GM12891 (cell line): ENCODE data around the gene KCTD18.

ENCODE experiments used
- PAX5 ChIP-seq: IDR thresholded peaks from 2 replicates; pipeline ENCODE4 v1.6.1; 2011; ENCODE audit warnings: low read length, moderate library complexity, mild to moderate bottlenecking; ENCODE audit not compliant: insufficient read depth, severe bottlenecking
- POLR2A ChIP-seq: IDR thresholded peaks from 2 replicates; pipeline ENCODE4 v1.6.1; 2011; ENCODE audit warnings: low read depth, low read length, control low read depth
- POLR2AphosphoS5 ChIP-seq: IDR thresholded peaks from 2 replicates; pipeline ENCODE4 v1.6.1; 2011; ENCODE audit warnings: low read depth, low read length, control low read depth
- POU2F2 ChIP-seq: IDR thresholded peaks from 2 replicates; pipeline ENCODE4 v1.6.1; 2011; ENCODE audit warnings: low read depth, mild to moderate bottlenecking, control low read depth, low read length, moderate library complexity
- SPI1 ChIP-seq: IDR thresholded peaks from 2 replicates; pipeline ENCODE4 v1.6.1; 2011; ENCODE audit warnings: low read depth, low read length, control low read depth
- TAF1 ChIP-seq: IDR thresholded peaks from 2 replicates; pipeline ENCODE4 v1.6.1; 2011; ENCODE audit warnings: low read depth, low read length, control low read depth

DNA sequence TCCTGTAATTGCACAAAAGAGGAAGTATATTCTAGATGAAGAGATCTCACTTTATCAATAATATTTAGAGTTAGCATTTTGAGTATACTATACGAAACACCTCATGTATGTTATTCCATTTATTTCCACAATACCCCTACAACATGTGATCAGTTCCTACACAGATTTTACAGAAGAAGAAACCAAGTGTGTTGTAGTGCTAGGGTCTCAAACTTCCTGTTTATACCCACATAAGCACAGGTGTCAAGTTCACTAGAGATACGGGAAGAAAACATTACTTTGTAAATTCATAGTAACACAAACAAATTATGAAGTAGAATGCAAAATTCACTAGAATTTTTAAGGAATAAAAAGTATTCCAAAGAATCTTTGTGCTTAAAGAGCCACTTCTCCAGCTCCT, 46.4 kb downstream of the KCTD18 start:
- TF ChIP-seq POLR2A (no peak), POLR2AphosphoS5 (no peak), SPI1 (no peak), TAF1 (no peak), PAX5 (no peak), POU2F2 (no peak)
